ENCODE measurements around the gene ECEL1. TPM values are rescaled to one million over a fixed set of nuclear protein-coding genes. Genes with fewer than 3 reads are reported as not detected.

The ECEL1 gene
- total RNA-seq, 3 donors from 2014 or later (not counting 1 experiment from before 2014, with no cell fraction given): not detected

DNA sequence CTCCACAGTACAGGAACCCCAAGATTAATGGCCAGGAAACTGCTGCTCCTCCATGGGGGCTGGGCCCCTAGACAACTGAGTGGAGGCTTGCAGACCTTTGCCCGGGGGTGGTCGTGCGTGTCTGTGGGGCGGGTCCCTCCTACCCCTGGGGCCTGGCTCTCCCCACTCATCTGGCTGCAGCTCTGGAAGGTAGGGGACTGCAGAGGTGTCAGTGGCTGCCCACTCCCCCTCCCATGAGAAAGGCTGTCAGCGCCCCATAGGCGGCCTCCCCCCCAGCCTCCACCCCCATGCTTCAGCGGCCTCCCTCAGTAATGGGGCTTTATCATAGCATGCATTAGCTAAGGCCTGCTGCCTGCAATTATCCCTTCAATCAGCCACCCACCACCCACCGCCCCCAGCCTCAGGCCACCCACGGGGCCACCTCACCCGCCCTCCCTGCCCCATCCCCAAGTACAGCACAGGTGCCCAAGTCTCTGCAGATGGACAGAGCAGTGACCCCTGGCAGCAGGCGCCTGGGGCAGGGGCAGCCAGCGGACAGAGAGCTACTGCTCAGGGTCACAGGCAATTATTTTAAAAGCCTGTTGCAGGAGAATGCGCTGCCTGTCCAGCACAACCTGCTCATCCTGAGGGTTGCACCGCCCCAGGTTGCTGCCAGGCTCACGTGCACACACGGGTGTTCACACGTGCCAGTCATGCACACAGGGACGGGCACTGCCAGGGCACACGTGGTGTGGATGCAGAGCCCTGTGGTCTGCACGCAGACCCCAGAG, 9.1 kb upstream of the ECEL1 start:
- no peak overlapping the region for H3K27ac Mint-ChIP-seq
- Histone ChIP-seq H3K4me1 (ENCODE audit: control insufficient read depth, insufficient read depth, low read length) (no peaks in the 10 kb centered on the region), H3K4me3 (ENCODE audit: low read length) (no peak overlapping the region), H3K9me3 (ENCODE audit: control insufficient read depth, insufficient read depth, low read length) (no peaks in the 10 kb centered on the region), H3K27ac (ENCODE audit: low read length) (no peak overlapping the region), H3K27me3 (ENCODE audit: control insufficient read depth, insufficient read depth, low read length) (no peaks in the 10 kb centered on the region), H3K36me3 (ENCODE audit: control insufficient read depth, insufficient read depth, low read length) (no peaks in the 10 kb centered on the region)
- no peak overlapping the region for H3K4me3 Mint-ChIP-seq
- H3K36me3 Mint-ChIP-seq: no peaks in the 10 kb centered on the region
- WGBS (ENCODE audit: insufficient coverage): 82% methylated on average over 19 of the region's 20 CpGs
- TF ChIP-seq, protein P1, sequence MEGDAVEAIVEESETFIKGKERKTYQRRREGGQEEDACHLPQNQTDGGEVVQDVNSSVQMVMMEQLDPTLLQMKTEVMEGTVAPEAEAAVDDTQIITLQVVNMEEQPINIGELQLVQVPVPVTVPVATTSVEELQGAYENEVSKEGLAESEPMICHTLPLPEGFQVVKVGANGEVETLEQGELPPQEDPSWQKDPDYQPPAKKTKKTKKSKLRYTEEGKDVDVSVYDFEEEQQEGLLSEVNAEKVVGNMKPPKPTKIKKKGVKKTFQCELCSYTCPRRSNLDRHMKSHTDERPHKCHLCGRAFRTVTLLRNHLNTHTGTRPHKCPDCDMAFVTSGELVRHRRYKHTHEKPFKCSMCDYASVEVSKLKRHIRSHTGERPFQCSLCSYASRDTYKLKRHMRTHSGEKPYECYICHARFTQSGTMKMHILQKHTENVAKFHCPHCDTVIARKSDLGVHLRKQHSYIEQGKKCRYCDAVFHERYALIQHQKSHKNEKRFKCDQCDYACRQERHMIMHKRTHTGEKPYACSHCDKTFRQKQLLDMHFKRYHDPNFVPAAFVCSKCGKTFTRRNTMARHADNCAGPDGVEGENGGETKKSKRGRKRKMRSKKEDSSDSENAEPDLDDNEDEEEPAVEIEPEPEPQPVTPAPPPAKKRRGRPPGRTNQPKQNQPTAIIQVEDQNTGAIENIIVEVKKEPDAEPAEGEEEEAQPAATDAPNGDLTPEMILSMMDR (IDR thresholded peaks at IDR 0.05): no peak
- ATAC-seq: no peak
- DNase-seq: no peak
- H3K4me1 Mint-ChIP-seq: no peaks in the 10 kb centered on the region
- intact Hi-C loops (cut with micrococcal nuclease): no loop called here
- H3K9me3 Mint-ChIP-seq: no peaks in the 10 kb centered on the region
- peaks cover 0 to 12% of the 10 kb centered on the region in 2 donors for H3K27me3 Mint-ChIP-seq (ENCODE audit: low read depth in 2 of 2)

DNA sequence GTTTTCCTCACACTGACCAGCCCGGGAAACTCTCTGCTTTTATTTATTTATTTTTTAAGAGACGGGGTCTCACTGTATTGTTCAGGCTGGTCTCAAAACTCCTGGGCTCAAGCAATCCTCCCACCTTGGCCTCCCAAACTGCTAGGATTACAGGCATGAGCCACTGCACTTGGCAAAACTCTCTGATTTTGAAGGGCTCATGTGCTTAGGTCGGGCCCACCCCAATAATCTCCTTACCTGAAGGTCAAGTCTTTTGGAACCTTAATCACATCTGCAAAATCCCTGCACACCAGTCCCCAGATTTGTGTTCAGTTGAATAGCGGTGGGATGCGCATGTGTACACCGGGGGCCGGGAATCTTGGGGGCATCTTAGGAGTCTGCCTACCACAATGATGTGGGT, 7.7 kb upstream of the ECEL1 start:
- WGBS (ENCODE audit: insufficient coverage): 91% methylated on average over 7 of the region's 7 CpGs
- H3K4me3 Mint-ChIP-seq: no peak overlapping the region
- no peaks in the 10 kb centered on the region for H3K36me3 Mint-ChIP-seq
- ATAC-seq: no peak
- Histone ChIP-seq H3K9me3 (ENCODE audit: control insufficient read depth, insufficient read depth, low read length) (no peaks in the 10 kb centered on the region), H3K4me1 (ENCODE audit: control insufficient read depth, insufficient read depth, low read length) (no peaks in the 10 kb centered on the region), H3K27me3 (ENCODE audit: control insufficient read depth, insufficient read depth, low read length) (no peaks in the 10 kb centered on the region), H3K27ac (ENCODE audit: low read length) (no peak overlapping the region), H3K36me3 (ENCODE audit: control insufficient read depth, insufficient read depth, low read length) (no peaks in the 10 kb centered on the region), H3K4me3 (ENCODE audit: low read length) (no peak overlapping the region)
- intact Hi-C loops (cut with micrococcal nuclease): no loop called here
- no peaks in the 10 kb centered on the region for H3K9me3 Mint-ChIP-seq
- no peaks in the 10 kb centered on the region for H3K4me1 Mint-ChIP-seq
- peaks cover 2 to 20% of the 10 kb centered on the region in 2 donors for H3K27me3 Mint-ChIP-seq (ENCODE audit: low read depth in 2 of 2)
- TF ChIP-seq, protein P1 (IDR thresholded peaks at IDR 0.05): no peak
- H3K27ac Mint-ChIP-seq: no peak overlapping the region
- no peak for DNase-seq

DNA sequence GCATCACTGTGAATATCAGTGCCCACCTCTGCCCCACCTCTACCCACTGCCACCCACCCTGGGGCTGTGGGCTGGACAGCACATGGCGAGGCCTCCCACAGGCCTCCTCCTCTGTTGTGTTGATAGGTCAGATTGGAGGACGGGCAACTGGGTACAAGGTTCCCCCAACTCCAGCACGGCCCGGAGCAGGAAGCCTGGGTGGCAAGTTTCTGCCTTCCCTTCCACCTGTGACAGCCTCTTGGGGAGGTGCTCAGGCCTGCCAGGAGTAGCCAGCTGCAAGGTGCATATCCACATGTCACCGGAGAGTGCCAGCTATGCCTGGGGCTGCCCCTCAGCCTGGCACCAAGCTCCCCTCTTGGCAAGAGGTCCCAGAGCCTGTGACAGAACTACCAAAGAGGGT, 6.9 kb upstream of the ECEL1 start:
- no peak for ATAC-seq
- WGBS (ENCODE audit: insufficient coverage): 86% methylated on average over 5 of the region's 5 CpGs
- H3K9me3 Mint-ChIP-seq: no peaks in the 10 kb centered on the region
- Histone ChIP-seq H3K9me3 (ENCODE audit: control insufficient read depth, insufficient read depth, low read length) (no peaks in the 10 kb centered on the region), H3K27ac (ENCODE audit: low read length) (no peak overlapping the region), H3K4me1 (ENCODE audit: control insufficient read depth, insufficient read depth, low read length) (no peaks in the 10 kb centered on the region), H3K4me3 (ENCODE audit: low read length) (no peak overlapping the region), H3K36me3 (ENCODE audit: control insufficient read depth, insufficient read depth, low read length) (no peaks in the 10 kb centered on the region), H3K27me3 (ENCODE audit: control insufficient read depth, insufficient read depth, low read length) (peaks cover 2% of the 10 kb centered on the region)
- TF ChIP-seq, protein P1 (IDR thresholded peaks at IDR 0.05): no peak
- H3K27me3 Mint-ChIP-seq (ENCODE audit: low read depth in 2 of 2): peaks cover 9 to 19% of the 10 kb centered on the region in 2 donors
- intact Hi-C loops (cut with micrococcal nuclease): no loop called here
- H3K27ac Mint-ChIP-seq: no peak overlapping the region
- H3K36me3 Mint-ChIP-seq: no peaks in the 10 kb centered on the region
- no peak overlapping the region for H3K4me3 Mint-ChIP-seq
- H3K4me1 Mint-ChIP-seq: no peaks in the 10 kb centered on the region
- DNase-seq: no peak

All from natural killer cell (primary cell).